ENCODE measurements around the gene PPP1R3F.

GRCh38 chrX:49247916-49248811 is 21.4 kb upstream of the PPP1R3F start:
- no peak for TF ChIP-seq CTCF (IDR thresholded peaks at IDR 0.05)
- no peak for TF ChIP-seq POLR2A (IDR thresholded peaks at IDR 0.05)

Data from body of pancreas (tissue), 4 donors.